Loucy (cell line): ENCODE measurements around the gene CHL1.

Source experiments
- H2AFZ ChIP-seq: fragments of 200-600 bp; sonication (generic); 2 replicates; pipeline ENCODE4 v1.6.0; 2016; ENCODE audit warnings: antibody characterized with exemption, mild to moderate bottlenecking, low read length, moderate library complexity
- H3F3A ChIP-seq: fragments of 200-600 bp; 2 replicates; pipeline ENCODE4 v1.6.0; 2016; ENCODE audit warnings: antibody characterized with exemption, low read depth, mild to moderate bottlenecking
- H3K27me3 ChIP-seq: fragments of 200-600 bp; sonication (generic); 2 replicates; pipeline ENCODE4 v1.6.1; 2014; ENCODE audit warnings: low read length, mild to moderate bottlenecking; ENCODE audit not compliant: insufficient read depth, poor library complexity, severe bottlenecking
- H3K36me3 ChIP-seq: fragments of 200-600 bp; sonication (generic); 2 replicates; pipeline ENCODE4 v1.6.1; 2016; ENCODE audit warnings: low read length; ENCODE audit not compliant: insufficient read depth
- H3K4me1 ChIP-seq: fragments of 200-600 bp; sonication (generic); 2 replicates; pipeline ENCODE4 v1.5.1; 2014; ENCODE audit warnings: low read length, mild to moderate bottlenecking; ENCODE audit not compliant: insufficient read depth, poor library complexity, severe bottlenecking
- H3K4me2 ChIP-seq: fragments of 200-600 bp; sonication (generic); 2 replicates; pipeline ENCODE4 v1.6.0; 2014; ENCODE audit warnings: antibody characterized with exemption, low read length, low read depth, mild to moderate bottlenecking; ENCODE audit not compliant: poor library complexity, severe bottlenecking
- H3K4me3 ChIP-seq: fragments of 200-600 bp; sonication (generic); 2 replicates; pipeline ENCODE4 v1.5.1; 2014; ENCODE audit warnings: low read length, mild to moderate bottlenecking, mixed read lengths; ENCODE audit not compliant: poor library complexity, severe bottlenecking
- H3K79me2 ChIP-seq: fragments of 200-600 bp; sonication (generic); 2 replicates; pipeline ENCODE4 v1.6.1; 2014; ENCODE audit warnings: low read length; ENCODE audit not compliant: insufficient read depth
- H3K9ac ChIP-seq: fragments of 200-600 bp; sonication (generic); 2 replicates; pipeline ENCODE4 v1.6.0; 2014; ENCODE audit warnings: mild to moderate bottlenecking, low read depth, low read length, moderate library complexity; ENCODE audit not compliant: poor library complexity, severe bottlenecking
- H3K9me2 ChIP-seq: fragments of 200-600 bp; sonication (generic); replicated peaks from 2 replicates; pipeline ENCODE4 v1.6.1; 2016; ENCODE audit warnings: low read depth, low read length, mixed read lengths
- H3K9me3 ChIP-seq: fragments of 200-600 bp; sonication (generic); 2 replicates; pipeline ENCODE4 v1.6.1; 2014; ENCODE audit warnings: mild to moderate bottlenecking, antibody characterized with exemption, low read length, low read depth; ENCODE audit not compliant: insufficient read depth
- H4K20me1 ChIP-seq: fragments of 200-600 bp; sonication (generic); 2 replicates; pipeline ENCODE4 v1.6.0; 2014; ENCODE audit warnings: antibody characterized with exemption, low read length, mild to moderate bottlenecking; ENCODE audit not compliant: insufficient read depth, poor library complexity, severe bottlenecking
- EZH2phosphoT487 ChIP-seq: fragments of 200-600 bp; IDR thresholded peaks from 2 replicates; pipeline ENCODE4 v1.6.1; 2018; ENCODE audit warnings: antibody characterized with exemption, mild to moderate bottlenecking, moderate library complexity, borderline replicate concordance
- TF ChIP-seq, protein P1 (sequence below): fragments of 200-600 bp; sonication (generic); conservative IDR thresholded peaks from 2 replicates; pipeline ENCODE4 v1.5.1; 2014; ENCODE audit warnings: mild to moderate bottlenecking, antibody characterized with exemption, low read length

The CHL1 gene

DNA sequence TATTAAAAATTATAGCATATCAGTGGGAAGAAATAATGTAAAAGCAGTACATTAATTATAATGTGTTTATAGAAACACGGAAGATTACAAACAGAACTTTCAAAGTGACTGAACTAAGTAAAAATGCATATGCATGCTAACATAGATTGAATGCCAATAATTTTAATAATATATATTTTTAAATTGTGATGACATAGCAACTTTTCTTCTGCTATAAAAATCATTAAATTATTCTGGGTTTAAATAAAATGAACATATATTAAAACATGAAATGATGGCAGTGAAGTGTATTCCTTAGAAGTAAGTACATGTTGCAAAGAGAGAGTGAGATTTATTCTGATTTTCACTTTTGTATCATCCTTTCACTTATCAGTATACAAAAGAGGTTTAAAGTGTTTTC, 128.9 kb downstream of the CHL1 start:
- Histone ChIP-seq H3K4me1 (no peaks in the 10 kb centered on the region), H3K4me2 (no peak overlapping the region), H3K36me3 (no peaks in the 10 kb centered on the region), H3K27me3 (no peaks in the 10 kb centered on the region), H2AFZ (no peak overlapping the region), H3K79me2 (no peaks in the 10 kb centered on the region), H4K20me1 (no peaks in the 10 kb centered on the region), H3K4me3 (no peak overlapping the region), H3F3A (no peaks in the 10 kb centered on the region), H3K9ac (no peak overlapping the region), H3K9me2 (no peaks in the 10 kb centered on the region), H3K9me3 (peaks cover 2% of the 10 kb centered on the region; the same call in 1 of the 2 replicates)
- TF ChIP-seq, protein P1, sequence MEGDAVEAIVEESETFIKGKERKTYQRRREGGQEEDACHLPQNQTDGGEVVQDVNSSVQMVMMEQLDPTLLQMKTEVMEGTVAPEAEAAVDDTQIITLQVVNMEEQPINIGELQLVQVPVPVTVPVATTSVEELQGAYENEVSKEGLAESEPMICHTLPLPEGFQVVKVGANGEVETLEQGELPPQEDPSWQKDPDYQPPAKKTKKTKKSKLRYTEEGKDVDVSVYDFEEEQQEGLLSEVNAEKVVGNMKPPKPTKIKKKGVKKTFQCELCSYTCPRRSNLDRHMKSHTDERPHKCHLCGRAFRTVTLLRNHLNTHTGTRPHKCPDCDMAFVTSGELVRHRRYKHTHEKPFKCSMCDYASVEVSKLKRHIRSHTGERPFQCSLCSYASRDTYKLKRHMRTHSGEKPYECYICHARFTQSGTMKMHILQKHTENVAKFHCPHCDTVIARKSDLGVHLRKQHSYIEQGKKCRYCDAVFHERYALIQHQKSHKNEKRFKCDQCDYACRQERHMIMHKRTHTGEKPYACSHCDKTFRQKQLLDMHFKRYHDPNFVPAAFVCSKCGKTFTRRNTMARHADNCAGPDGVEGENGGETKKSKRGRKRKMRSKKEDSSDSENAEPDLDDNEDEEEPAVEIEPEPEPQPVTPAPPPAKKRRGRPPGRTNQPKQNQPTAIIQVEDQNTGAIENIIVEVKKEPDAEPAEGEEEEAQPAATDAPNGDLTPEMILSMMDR: no peak
- TF ChIP-seq EZH2phosphoT487: no peak

DNA sequence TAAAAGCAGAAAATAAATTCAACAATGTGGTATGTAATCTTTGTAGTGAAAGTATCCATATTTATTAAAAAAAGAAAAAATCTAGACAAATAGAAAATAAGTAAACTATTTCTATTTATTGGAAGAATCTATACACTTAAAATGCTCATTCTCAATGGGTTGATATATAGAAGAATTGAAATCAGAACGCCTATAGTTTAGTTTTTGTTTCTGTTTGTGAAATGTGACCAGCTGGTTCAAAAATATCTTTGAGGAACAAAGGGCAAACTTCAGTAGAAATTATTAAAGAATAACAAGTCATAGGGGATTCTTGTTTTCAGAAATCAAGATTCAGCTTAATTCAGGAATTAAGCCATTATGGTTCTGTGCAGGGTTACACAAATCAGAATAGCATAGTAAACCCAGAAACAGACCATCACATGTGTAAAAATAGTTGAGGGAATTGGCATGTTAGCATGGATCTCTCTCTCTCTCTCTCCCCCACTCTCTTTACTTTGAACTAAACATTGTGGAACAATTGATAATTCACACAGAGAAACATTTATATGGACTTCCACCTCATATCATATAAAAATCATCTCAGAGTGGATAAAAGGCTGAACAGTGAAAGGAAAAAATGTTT, 134.0 kb downstream of the CHL1 start:
- Histone ChIP-seq H2AFZ (no peak overlapping the region), H3F3A (no peaks in the 10 kb centered on the region), H3K36me3 (no peaks in the 10 kb centered on the region), H3K9ac (no peak overlapping the region), H3K4me2 (no peak overlapping the region), H3K9me3 (peaks cover 2% of the 10 kb centered on the region; the same call in 1 of the 2 replicates), H3K4me3 (no peak overlapping the region), H3K9me2 (no peaks in the 10 kb centered on the region), H3K4me1 (no peaks in the 10 kb centered on the region), H3K79me2 (no peaks in the 10 kb centered on the region), H3K27me3 (no peaks in the 10 kb centered on the region), H4K20me1 (no peaks in the 10 kb centered on the region)
- TF ChIP-seq EZH2phosphoT487: no peak
- TF ChIP-seq, protein P1: no peak

DNA sequence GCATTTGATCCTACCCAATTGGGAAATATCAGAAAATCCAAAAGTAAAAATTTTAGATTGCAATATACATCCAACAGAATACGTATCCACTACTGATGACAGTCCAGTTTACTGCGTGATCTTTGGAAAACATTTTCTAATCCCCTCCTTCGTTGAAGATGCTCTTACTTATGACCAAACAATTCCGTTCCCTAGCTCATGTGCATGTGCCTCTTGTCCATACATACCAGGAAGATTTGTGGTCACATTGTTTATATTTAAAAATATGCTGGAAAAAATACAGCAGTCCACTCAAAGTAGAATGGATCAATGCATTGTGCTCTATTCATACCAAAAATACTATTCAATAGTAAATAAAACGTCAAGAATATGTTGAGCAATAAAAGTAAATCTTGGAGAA, 135.3 kb downstream of the CHL1 start:
- H3K4me2 ChIP-seq: no peak overlapping the region
- H3K4me3 ChIP-seq: no peak overlapping the region
- no peak for TF ChIP-seq EZH2phosphoT487
- TF ChIP-seq, protein P1: no peak
- H3K79me2 ChIP-seq: no peaks in the 10 kb centered on the region
- no peak overlapping the region for H3K9ac ChIP-seq
- no peaks in the 10 kb centered on the region for H3F3A ChIP-seq
- no peaks in the 10 kb centered on the region for H3K27me3 ChIP-seq
- H3K4me1 ChIP-seq: no peaks in the 10 kb centered on the region
- no peaks in the 10 kb centered on the region for H3K9me2 ChIP-seq
- peaks cover 2% of the 10 kb centered on the region; the same call in 1 of the 2 replicates for H3K9me3 ChIP-seq
- no peaks in the 10 kb centered on the region for H4K20me1 ChIP-seq
- H2AFZ ChIP-seq: no peak overlapping the region
- H3K36me3 ChIP-seq: no peaks in the 10 kb centered on the region
